GM19193 (cell line): ENCODE results near the gene CES2.

ENCODE experiments used
- POLR2A ChIP-seq: IDR thresholded peaks from 4 replicates; pipeline ENCODE4 v1.6.1; 2011; ENCODE audit not compliant: insufficient read depth, insufficient read length; ENCODE audit errors: extremely low read depth

The CES2 gene

DNA sequence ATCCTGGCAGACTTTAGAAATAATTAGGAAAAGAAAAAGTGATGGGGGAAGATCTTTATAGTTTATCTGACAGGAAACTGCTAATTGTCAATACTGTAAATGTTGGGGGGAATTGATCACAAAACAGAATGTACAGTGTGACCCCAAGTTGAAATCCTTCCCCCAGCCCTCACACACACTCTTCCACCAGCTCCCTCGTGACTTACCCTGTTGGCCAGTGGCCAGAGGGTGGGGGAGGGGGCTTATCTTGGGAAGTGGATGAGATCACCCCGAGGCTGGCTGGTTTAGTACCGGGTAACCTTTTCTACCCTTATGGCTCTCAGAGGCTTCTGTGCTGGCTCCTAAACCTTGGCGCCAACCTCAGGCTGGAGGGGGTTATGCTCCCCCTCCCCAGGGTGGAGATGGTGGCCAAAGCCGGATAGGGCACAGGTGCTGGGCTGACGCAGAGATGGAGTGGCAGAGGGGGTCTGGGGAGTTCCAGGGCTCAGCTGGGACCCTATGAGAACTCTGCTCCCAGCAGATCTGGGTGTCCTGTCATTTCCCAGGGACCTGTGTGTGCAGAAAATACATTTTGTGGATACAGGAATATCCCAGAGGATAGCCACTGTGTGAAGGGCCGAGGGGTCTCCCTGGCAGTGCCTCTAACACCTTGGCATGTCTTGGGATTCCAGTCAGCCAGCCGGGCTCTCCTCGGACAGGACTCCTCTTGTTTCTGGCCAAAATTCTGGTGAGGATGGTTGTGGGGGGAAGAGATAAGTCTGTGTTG, 35.2 kb upstream of the CES2 start:
- no peak for TF ChIP-seq POLR2A

DNA sequence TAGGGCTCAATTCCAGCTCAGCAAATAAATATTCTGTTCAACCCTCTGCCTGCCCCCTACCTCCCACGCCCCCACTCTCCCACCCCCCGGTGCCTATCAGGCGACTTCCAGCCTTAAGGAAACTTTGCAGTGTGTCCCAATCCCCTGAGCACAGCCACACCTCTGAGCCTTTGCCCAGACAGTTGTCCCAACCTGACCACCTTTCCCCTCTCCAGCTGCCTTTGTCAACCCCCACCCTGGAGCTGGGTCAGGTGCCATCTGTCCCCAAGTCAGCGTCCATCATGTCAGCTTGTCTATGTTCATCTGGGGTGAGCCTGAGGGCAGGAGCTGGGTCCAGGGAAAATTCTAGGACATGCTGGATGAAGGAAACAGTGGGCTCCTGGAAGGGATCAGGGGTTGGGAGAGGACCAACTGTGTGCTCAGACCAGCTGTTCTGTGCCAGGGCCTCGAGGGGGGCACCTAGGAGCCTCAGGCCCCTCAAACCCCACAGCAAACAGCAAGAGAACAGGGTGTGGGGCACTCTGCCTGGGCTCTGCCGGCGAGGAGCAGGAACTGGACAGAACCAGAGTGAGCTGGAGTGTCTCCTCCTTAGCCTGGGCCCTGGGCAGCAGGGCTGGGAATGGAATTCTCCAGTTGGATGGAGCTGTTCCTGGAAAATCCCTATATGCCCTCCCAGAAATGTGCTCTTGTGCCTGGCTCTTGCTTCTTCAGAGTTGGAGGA, 34.4 kb upstream of the CES2 start:
- no peak for TF ChIP-seq POLR2A

DNA sequence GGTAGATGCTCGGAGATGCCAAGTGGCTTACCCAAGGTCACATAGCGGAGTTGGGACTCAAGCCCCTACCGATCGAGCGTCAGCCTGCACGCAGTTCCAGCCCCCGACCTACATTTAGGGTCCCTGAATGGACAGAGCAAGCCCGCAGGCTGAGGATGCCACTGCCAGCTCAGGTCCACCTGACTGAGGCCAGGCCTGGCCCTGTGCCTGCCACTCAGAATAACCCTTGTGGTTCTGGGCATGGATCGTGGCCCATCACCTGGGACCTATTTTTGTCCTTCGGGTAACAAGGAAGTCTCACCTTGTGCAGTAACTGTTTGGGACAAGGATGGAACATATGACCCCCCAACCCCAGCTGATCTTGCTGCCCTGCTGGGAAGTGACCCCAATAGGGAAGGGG, 33.7 kb upstream of the CES2 start:
- no peak for TF ChIP-seq POLR2A

DNA sequence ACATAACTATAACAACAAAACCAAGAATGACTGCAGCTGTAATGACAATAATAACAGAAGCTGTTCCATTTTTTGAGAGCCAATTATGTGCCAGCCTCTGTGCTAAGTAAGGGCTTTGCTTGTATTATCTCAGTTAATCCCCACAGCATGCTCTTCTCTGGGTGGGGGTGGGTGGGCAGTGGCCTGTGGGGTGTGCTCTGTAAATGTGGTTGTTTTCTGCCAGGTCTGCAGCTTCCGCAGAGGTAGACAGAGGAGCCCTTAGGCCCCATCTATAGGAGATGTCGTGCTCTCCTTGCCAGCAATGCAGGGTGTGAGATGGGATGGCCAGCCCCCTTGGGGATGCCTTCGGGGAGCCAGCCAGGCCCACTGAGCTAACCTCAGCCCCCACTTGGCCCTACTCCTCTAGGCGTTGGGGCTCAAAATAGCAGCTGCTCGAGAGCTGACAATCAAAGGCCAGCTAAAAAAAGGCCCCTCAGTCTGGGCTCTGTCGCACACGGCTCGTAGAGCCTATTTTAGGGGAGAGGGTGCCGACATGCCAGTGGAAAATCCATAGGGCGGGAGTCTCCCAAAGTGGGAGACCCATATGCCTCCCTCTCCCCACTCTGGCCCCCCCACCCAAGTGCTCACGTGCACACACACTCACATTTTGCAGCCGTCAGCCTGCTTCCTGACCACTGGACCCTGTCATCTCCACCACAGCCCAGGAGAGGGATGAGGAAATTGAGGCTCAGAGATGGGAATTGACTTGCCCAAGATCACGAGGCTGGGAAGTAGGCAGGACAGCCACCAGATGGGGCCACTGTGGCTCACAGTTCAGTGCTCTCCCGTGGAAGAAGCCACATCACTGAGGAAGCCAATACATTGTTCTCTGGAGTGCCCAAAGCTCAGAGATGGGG, 32.4 kb upstream of the CES2 start:
- no peak for TF ChIP-seq POLR2A

DNA sequence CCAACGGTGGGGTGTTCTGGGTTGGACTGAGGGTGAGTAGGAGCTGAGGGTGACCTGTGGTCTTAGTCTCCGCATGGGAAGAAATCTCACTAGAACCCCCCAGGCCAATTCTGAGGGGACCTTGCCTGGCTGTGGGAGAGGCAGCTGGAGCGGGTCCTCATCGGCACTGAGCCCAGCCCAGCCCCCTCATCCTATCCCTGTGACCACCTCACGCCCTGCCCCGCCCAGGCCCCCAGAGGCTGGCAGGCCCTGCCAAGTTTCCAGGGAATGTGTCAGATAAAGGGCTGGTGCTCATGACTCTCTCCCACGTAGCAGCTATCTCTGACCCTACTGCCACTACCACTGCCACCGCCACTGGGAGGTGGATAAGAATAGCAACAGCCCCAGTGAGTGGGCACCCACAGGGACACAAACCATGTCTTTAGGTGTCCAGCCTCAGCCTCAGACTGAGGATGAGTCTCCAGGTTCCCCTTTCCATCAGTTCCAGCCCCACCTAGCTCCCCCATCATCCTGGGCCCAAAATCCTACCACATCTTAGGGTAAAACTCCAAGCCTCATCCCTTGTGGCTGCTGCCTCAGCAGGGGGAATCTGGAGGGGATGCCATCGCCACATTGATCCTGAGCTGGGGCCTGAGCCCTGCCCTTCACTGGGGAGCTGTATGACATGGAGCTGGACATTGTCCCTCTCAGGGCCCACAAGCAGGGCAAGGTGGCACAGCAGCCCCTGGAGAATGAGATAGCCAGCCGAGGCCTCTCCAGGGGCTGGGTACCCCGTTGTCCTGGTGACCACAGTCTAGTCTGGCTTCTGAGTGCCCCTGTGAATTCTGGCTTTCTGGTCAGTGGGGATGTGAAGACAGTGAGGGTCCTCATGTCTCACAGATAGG, 31.5 kb upstream of the CES2 start:
- TF ChIP-seq POLR2A, result no peak

DNA sequence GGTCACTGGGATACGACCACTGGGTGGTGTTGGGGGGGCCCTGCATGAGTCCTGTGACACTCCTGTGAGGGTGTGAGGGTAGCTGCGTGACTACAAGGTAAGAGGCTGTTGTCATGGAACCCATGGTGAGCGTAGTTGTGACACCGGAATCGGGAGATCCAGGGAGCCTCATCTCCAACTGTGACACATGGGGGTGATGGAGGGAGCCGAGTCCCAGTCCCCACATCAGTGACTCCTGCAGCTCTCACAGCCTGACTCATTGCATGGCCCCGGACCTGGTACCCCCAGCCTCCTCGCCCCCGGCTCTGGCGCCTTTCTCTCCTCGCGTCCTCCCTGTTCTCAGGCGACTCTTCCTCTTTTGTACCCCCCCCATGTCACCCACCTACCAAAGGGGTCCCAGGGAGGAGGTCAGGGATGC, 30.9 kb upstream of the CES2 start:
- TF ChIP-seq POLR2A, result no peak

DNA sequence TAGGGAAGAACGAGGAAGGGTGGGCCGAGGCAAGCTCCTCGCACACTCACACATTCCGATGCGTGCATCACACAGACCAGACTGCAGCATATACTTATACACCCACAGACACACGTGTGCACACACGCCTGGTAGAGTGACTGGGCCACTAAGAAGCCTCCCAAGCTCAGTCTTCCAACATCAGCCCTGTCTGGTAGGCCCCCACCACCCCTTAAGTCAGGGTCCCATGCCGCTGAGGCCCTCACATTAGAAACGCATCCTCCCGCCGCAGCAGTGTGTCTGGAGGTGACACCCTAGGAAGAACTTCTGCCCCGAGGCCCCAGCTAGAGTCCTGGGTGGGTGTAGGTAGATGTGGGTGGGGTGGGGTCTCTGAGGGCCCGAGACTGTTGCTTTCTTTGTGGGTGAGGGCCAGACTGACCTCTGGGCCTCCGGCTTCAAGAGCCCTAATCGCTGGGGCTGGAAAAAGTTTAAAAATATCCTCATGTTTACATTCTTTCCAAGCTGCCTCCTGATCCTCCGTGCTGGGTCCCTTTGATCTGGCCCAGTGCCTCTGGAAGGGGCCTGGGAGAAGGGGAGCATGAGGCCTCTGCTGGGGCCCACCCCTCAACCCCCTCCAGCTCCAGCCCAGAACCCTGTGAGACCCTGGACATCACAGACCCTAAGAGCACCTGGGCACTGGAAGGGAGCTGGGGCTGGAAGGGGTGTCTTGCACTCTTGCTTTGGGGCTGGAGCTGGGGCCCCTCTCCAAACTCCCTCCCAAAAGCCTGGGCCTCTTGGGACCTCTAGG, 30.3 kb upstream of the CES2 start:
- TF ChIP-seq POLR2A, result no peak

DNA sequence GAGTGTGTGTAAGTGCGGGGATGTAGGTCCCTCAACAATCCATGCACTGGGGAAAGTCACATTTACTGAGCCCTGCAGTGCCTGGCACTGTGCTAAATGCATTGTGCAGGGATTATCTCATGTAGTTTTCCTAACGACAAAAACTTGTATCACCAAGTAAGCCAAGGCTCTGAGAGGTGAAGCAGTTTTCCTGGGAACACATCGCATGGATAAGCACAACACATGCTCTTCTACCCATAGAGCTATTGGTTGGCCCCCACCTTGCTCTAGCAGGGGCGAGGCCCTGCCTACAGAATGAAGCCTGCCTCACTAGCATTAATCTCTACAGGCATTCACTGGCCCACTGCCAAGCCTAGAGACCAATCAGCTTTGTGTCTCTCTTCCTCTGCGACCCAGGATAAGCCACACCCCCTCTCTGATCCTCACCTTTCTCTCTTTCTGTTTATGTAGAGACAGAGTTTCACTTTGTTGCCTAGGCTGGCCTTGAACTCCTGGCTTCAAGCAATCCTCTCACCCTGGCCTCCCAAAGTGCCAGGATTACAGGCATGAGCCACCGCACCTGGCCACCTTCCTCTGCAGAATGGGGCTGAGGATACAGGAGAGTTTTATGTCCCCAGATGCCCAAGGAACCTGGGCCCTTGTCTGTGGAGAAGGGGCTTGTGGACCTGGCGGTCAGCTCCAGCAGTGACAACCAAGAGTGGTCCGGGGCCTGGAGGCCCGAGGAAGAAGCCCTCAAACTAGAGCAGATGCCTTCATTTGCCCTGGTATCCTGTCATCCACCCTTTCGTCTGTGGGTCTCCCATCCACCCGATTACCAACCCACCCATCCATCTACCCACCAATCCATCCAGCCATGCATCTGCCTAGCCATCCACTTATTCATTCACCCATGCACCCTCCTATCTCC, 29.4 kb upstream of the CES2 start:
- no peak for TF ChIP-seq POLR2A

DNA sequence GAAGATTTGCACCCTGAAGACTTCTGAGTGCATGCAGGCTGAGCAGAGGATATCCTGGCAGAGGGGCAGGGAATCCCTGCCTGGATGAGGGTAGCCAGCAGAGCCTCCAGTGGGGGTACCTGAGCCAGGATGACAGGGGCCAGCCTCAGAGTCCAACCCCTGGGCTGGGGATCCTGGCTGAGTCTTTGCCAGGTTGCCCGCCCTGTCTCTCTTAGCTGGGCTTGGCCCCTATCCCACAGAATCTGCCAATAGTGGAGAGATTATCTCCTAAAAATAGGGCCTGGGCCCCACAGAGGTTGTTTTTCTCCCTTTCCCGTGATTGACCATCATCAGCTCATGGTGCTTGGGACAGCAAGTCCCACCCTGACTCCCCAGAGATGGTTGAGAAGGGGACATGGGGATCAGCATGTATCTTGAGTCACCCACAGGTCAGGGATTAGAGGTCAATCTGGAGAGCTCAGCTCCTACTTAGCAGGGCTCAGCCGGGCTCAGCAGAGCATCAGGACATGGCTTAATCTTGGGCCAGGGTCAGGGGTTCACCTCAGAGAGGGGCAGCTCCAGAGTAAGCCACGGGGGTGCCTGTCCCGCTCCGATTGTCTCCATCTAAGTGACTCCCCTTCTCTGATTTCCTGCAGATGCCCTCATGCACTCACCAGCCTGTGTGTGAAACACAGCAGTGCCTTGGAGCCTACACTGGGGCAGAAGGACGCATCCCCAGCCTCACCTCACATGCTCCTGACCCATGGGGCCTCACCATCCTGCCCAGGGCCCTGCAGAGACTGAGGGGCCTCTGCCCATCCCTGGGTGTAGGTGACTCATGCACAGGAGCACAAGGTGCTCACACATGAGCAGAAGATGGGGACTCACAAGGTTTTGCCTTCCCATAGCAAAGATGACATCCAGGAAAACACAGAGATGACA, 28.1 kb upstream of the CES2 start:
- TF ChIP-seq POLR2A, result no peak

DNA sequence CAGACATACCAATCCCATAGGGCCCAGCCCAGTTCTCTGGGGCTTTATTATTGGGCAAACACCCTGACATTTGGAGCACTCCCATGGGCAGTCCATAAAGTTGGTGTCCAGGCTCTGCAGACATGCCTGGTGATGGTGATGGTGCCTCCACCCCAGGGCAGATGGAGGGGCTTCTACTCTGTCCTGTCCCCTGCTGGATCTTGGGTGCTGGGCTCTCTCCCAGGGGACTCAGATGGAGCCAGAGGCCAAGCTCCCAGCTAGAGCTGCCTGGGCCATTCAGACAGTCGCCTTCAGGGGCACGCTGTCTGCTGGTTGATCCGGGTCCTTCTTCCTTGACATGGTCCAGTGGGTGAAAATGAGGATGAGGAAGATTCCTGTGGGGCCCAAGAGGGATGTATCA, 27.2 kb upstream of the CES2 start:
- no peak for TF ChIP-seq POLR2A

DNA sequence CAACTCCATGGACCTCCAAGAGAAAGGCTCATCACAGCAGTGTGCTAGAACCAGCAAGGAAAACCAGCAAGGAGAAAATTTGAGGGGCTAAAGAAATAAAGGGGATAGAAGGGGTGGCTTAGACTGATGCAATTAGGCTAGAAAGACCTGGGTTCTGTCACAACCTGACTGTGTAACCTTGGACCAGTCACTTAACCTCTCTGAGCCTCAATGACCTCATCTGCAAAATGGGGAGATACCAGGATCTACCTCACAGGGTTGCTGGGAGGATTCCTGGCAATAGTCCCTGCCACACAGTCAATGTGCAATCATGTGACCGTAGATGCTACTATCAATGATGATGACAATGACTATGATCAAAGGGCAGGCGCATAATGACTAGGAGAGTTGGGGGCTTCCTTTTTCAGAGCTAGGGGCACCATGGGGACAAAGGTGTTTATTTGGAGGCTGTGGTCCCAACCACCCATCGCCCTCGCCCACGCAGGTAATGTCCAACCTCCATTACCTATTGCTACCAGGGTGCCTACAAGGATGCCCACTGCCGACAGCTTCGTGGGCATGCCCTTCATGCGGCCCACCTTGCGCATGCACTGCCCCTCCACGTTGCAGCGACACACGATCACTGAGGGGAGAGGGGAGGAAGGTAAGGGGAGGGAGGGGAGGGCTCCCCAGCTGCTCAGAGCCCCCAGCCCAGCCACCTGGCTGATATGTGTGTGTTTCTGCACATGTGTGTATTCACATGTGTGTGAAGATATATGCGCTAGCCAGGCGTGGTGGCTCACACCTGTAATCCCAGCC, 26.4 kb upstream of the CES2 start:
- no peak for TF ChIP-seq POLR2A
